Daoy (cell line): ENCODE data around the gene LHB. TPM values are rescaled to one million over a fixed set of nuclear protein-coding genes. Genes with fewer than 3 reads are reported as not detected.
A peak's percentile ranks its signal among the peaks of the same experiment; 100 is the strongest.

Experiments
- DNase-seq: peaks from one replicate; pipeline ENCODE4 v3.0.0-alpha.2; 2015; ENCODE audit warnings: low read depth
- total RNA-seq: library from RNA; depleted of rRNA; stranded (reverse); fragments of >200 nt; shearing (Covaris generic); gene quantifications from 2 replicates; pipeline ENCODE4 v1.2.3, GENCODE V29; 2014

Gene LHB
- total RNA-seq, 1 experiment from 2014 or later, result 4.0 TPM

GRCh38 chr19:49010453-49010852 is 6.4 kb downstream of the LHB start:
- DNase-seq, result no peak

GRCh38 chr19:49009828-49010227 is 7.1 kb downstream of the LHB start:
- no peak for DNase-seq

- no peak for DNase-seq
Measured at GRCh38 chr19:49006905-49007304, 10.0 kb downstream of the LHB start.

DNA sequence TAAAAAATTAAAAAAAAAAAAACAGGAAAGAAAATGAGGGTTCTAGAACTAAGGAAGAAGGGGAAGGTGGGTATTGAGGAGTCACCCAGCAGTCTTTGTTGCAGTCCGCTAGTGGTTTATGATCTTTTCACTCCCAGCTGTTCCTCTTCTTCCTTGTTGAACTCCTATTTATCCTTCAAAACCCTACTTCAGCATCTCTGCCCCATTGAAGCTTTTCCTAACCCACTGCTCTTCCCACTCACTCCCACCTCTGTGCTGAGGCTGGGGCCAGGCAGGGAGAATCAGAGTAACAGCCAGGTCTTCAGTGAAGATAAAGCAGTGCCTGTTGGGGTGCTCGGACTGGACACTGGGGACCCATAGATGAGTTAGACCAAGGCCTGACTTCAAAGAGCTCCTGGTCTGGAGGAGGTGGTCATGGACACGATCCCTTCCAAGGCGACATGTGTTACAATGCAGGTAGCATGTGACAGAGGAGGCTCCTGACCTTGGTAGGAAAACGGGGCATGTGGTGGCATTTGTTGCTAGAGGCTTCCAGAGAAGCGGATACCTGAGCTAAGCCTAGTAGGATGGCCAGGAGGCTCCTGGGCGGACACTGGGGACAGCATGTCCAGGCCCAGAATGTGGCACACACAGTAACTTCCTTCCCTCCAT is 11.8 kb downstream of the LHB start:
- no peak for DNase-seq

DNA sequence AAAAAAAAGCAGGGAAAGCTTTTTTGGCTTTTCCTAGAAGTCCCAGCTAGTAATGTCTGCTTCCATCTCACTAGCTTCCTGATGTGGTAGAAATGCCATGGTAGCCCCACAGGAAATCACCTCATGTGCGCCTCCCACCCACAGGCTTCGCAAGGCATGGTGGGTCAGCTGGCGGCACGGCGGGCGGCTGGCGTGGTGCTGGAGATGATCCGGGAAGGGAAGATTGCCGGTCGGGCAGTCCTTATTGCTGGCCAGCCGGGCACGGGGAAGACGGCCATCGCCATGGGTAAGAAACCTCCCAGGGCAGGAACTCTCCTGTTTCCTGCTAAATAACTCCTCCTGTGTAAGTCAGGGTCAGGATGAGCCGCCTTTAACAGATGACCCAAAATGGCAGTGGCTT is 12.8 kb downstream of the LHB start:
- no peak for DNase-seq

- DNase-seq, result peak; percentile 78
Measured at GRCh38 chr19:48999481-49000325, 17.2 kb downstream of the LHB start.

DNA sequence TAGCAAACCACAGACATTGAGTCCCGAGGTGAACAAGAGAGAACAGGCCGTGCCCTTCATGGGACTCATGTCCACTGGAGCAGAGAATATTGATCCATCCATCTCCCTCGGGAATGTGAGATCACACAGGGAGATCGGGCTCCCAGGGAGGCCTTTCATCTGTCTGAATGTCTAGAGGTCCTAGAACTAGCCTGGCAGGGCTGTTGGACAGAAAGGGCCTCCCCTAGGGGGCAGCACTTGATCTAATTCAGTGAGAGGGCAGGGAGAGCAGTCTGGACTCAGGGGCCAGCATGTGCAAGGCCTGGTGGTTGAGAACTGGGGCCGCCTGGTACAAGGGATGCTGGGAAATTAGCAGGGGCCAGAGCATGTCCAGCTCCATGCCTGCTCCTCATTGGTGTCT is 18.9 kb downstream of the LHB start:
- DNase-seq, result peak; percentile 66

- no peak for DNase-seq
Measured at GRCh38 chr19:48994035-48994386, 22.9 kb downstream of the LHB start.

- DNase-seq, result peak; percentile 100
Measured at GRCh38 chr19:48993175-48994034, 23.5 kb downstream of the LHB start, which contains the start of the genes GYS1 and RUVBL2. GYS1 (minus strand) TSS chr19:48993309; CDS start chr19:48993112, 197 bp downstream. RUVBL2 (plus strand) TSS chr19:48993887; CDS start chr19:48993912, 25 bp downstream.

GRCh38 chr19:48992581-48993174 is 24.2 kb downstream of the LHB start:
- DNase-seq, result no peak

- peak; percentile 85 for DNase-seq
Measured at GRCh38 chr19:48991873-48992580, 24.9 kb downstream of the LHB start.

DNA sequence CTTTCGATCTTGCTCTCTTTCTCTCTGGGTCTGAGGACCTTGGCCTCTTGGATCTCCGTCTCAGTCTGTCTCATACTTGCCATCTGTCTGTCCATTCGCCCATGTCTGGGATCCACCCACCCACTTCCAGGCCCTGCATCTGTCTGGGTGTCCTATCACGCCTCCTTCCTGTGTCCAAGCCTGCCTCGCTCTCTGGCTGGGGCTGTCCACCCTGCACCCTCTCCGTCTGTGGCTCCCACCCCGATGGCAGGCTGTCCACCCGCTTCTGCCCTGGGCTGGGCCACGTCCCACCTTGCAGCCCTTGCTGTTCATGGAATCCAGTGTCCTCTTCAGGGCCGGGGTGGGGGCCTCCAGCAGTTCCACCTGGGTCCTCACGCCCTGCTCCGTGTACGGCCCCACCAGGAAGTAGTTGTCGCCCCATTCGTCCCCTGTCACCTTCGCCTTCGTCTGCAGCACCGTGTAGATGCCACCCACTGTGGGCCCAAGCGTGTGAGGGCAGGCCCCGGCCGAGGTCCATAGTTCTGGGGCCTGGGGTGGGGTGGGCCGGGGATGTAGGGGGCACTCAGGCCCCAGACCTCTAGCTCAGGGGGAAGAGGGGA is 25.8 kb downstream of the LHB start:
- DNase-seq, result no peak

- no peak for DNase-seq
Measured at GRCh38 chr19:48990400-48990799, 26.5 kb downstream of the LHB start.

- no peak for DNase-seq
Measured at GRCh38 chr19:48989701-48990291, 27.1 kb downstream of the LHB start.

GRCh38 chr19:48988860-48989259 is 28.0 kb downstream of the LHB start:
- no peak for DNase-seq

GRCh38 chr19:48988286-48988685 is 28.6 kb downstream of the LHB start:
- no peak for DNase-seq

DNA sequence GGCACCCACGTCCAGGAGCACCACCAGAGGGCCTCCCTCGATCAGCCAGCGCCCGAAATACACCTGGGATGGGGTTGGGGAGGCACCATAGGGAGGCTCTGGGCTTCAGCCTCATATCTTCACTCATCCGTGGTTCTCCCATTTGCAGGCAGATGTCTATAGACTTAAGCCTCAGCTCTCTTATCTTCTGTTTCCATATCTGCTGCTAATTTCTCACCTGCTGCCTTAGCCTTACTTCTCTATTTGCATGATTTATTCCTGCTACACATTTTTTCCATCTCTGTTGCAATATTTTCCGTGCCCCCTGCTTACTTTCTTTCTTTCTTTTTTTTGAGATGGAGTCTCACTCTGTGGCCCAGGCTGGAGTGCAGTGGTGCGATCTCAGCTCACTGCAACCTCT is 29.6 kb downstream of the LHB start:
- no peak for DNase-seq

DNA sequence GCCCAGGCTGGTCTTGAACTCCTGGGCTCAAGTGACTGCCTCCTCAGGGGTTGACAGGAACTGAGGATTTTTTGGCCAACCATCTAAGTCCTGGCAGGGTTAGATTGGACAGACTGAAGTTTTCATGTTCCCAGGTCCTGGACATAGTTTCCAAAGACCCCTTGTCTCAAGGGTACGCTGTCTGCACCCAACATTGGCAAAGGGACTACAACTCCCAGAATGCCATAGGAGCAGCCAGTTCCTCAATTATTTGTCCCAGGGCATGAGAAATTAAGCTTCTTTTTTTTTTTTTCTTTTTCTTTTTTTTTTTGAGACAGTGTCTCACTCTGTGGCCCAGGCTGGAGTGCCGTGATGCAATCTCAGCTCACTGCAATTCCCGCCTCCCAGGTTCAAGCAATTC is 30.7 kb downstream of the LHB start:
- no peak for DNase-seq

- no peak for DNase-seq
Measured at GRCh38 chr19:48985711-48986110, 31.2 kb downstream of the LHB start.

DNA sequence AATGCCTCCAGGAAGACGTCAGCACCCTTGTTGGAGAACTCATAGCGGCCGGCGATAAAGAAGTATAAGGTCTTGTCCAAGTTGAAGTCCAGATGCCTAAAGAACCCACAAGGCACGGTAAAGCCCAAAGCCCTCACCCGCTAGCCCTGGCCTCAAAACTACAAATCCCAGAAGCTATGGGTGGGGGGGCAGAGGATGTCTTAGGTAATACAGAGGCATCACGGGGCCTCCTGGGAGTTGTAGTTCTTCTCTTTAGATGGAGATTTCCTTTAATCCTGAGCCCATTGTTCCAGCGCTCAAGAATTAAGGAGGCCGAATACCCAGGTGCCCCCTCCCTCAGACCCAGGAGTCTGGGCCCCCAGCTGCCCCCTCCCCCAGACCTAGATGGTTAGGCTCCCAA is 34.6 kb downstream of the LHB start:
- no peak for DNase-seq
